ENCODE results near the gene ADH7. TPM values are rescaled to one million over a fixed set of nuclear protein-coding genes. Genes with fewer than 3 reads are reported as not detected.
"Not testable (repeated sequence)": the region's sequence is repeated elsewhere in the genome, so short reads cannot be mapped to it uniquely, and the experiment has no call there.

ADH7 gene
- total RNA-seq, 2 donors from 2014 or later, result not detected

GRCh38 chr4:99436462-99436861, 1.3 kb upstream of the ADH7 start:
- ATAC-seq (peak; percentile 93), DNase-seq (no peak)
- intact Hi-C loops (cut with DNase I, micrococcal nuclease), result no loop called here

- no peak for DNase-seq
- ATAC-seq, result no peak
- intact Hi-C loops (cut with DNase I, micrococcal nuclease), result no loop called here
These were observed 5.0 kb downstream of the ADH7 start for GRCh38 chr4:99430106-99430505.

GRCh38 chr4:99417125-99417524, 18.0 kb downstream of the ADH7 start:
- DNase-seq, result no peak
- peak; percentile 82 for ATAC-seq
- intact Hi-C loops (cut with DNase I, micrococcal nuclease), result no loop called here

GRCh38 chr4:99415762-99416161, 19.4 kb downstream of the ADH7 start:
- intact Hi-C loops (cut with DNase I, micrococcal nuclease); ATAC-seq; DNase-seq: not testable (repeated sequence)

- intact Hi-C loops (cut with DNase I, micrococcal nuclease), result not testable (repeated sequence)
These were observed 20.2 kb downstream of the ADH7 start for GRCh38 chr4:99414902-99415301.

GRCh38 chr4:99414401-99414800, 20.7 kb downstream of the ADH7 start:
- intact Hi-C loops (cut with DNase I, micrococcal nuclease), result no loop called here
- DNase-seq, result no peak
- ATAC-seq, result peak; percentile 88

More at GRCh38 chr4:99414902-99415301, 20.2 kb downstream of the ADH7 start:
- DNase-seq, ATAC-seq: not testable (repeated sequence)

GRCh38 chr4:99413140-99413539, 22.0 kb downstream of the ADH7 start:
- no peak for DNase-seq
- no peak for ATAC-seq
- intact Hi-C loops (cut with DNase I, micrococcal nuclease), result no loop called here

- intact Hi-C loops (cut with DNase I, micrococcal nuclease), result no loop called here
- no peak for ATAC-seq
These were observed 24.1 kb downstream of the ADH7 start for GRCh38 chr4:99411041-99411440.

GRCh38 chr4:99410075-99410474, 25.1 kb downstream of the ADH7 start:
- ATAC-seq, result no peak
- intact Hi-C loops (cut with DNase I, micrococcal nuclease), result no loop called here
- DNase-seq, result no peak

More at GRCh38 chr4:99411041-99411440, 24.1 kb downstream of the ADH7 start:
- DNase-seq, result no peak

GRCh38 chr4:99408346-99408745, 26.8 kb downstream of the ADH7 start:
- intact Hi-C loops (cut with DNase I, micrococcal nuclease), result loop anchor here in 1 of 2 donors (5.0 kb wide), 1 partner anchor 291 kb away; no protein-coding TSS in a partner anchor
- no peak for DNase-seq
- ATAC-seq, result no peak

- peak; percentile 54 to 74 for DNase-seq
- peak; percentile 60 for ATAC-seq
- intact Hi-C loops (cut with DNase I, micrococcal nuclease), result loop anchor here in 1 of 2 donors (5.0 kb wide), 1 partner anchor 288 kb away; no protein-coding TSS in a partner anchor
These were observed 29.6 kb downstream of the ADH7 start for GRCh38 chr4:99405433-99406115.

GRCh38 chr4:99404595-99405287, 30.4 kb downstream of the ADH7 start:
- ATAC-seq (peak; percentile 31), DNase-seq (no peak)
- intact Hi-C loops (cut with DNase I, micrococcal nuclease), result loop anchor here in 1 of 2 donors (5.0 kb wide), 2 partner anchors 202 to 287 kb away; no protein-coding TSS in a partner anchor

- DNase-seq (no peak), ATAC-seq (peak; percentile 84)
- intact Hi-C loops (cut with DNase I, micrococcal nuclease), result loop anchor here in 1 of 2 donors (5.0 kb wide), 1 partner anchor 201 kb away; no protein-coding TSS in a partner anchor
These were observed 31.6 kb downstream of the ADH7 start for GRCh38 chr4:99403380-99404184.

- intact Hi-C loops (cut with DNase I, micrococcal nuclease), result loop anchor here in 1 of 2 donors (5.0 kb wide), 1 partner anchor 200 kb away; no protein-coding TSS in a partner anchor
- no peak for ATAC-seq
These were observed 32.4 kb downstream of the ADH7 start for GRCh38 chr4:99402765-99403164.

GRCh38 chr4:99400831-99401230, 34.3 kb downstream of the ADH7 start:
- intact Hi-C loops (cut with DNase I, micrococcal nuclease), result loop anchor here in 1 of 2 donors (5.0 kb wide), 1 partner anchor 199 kb away; no protein-coding TSS in a partner anchor
- DNase-seq, result no peak
- no peak for ATAC-seq

More at GRCh38 chr4:99402765-99403164, 32.4 kb downstream of the ADH7 start:
- DNase-seq, result no peak

- DNase-seq (no peak), ATAC-seq (no peak)
- intact Hi-C loops (cut with DNase I, micrococcal nuclease), result no loop called here
These were observed 36.1 kb downstream of the ADH7 start for GRCh38 chr4:99399017-99399416.

GRCh38 chr4:99395595-99396364, 39.4 kb downstream of the ADH7 start:
- intact Hi-C loops (cut with DNase I, micrococcal nuclease), result no loop called here
- DNase-seq (no peak), ATAC-seq (peak; percentile 46)

- peak; percentile 72 for ATAC-seq
- no peak for DNase-seq
- intact Hi-C loops (cut with DNase I, micrococcal nuclease), result no loop called here
These were observed 40.2 kb downstream of the ADH7 start for GRCh38 chr4:99394896-99395295.

Data from left colon (tissue), 2 donors.